ENCODE results near the gene LRMDA. TPM values are rescaled to one million over a fixed set of nuclear protein-coding genes. Genes with fewer than 3 reads are reported as not detected.

LRMDA gene
- total and polyA plus RNA-seq, 2 donors (not counting 3 experiments of a cell fraction or from before 2014, with no cell fraction given): 9.7 to 18.0 TPM

DNA sequence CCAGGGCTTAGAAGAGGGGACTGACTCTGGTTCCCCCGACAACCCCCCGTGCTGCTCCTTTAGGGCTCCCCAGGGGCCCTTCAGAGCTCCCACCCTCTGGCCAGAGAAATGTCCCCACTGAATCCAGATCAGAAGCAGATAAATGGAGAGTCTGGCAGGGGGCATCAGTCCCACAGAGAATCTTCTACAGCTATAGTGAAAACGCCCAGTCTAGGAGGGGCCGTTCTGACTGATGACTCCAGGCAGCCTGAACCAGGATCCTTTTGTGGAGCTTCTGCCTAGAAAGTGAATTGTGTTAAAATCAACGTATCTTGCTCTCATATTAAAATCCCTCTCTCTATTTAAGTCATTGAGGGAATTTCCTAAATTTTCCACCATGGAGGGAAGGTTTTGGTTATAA, 471.4 kb downstream of the LRMDA start:
- Histone ChIP-seq H3K27ac (ENCODE audit: insufficient read depth, low read depth, low read length) (no peak overlapping the region), H3K4me3 (replicated peaks in 1 of 3; ENCODE audit: insufficient read depth in 1 of 3, low read depth in 1 of 3, low read length in 3 of 3) (no peak overlapping the region), H3K27me3 (ENCODE audit: control insufficient read depth in 2 of 2, insufficient read depth in 2 of 2, low read length in 2 of 2) (no peaks in the 10 kb centered on the region), H3K9me1 (replicated peaks; ENCODE audit: control insufficient read depth, extremely low read depth, insufficient read depth, low read length) (no peaks in the 10 kb centered on the region), H3K79me2 (ENCODE audit: control insufficient read depth, insufficient read depth, low read length) (no peaks in the 10 kb centered on the region), H4K20me1 (replicated peaks; ENCODE audit: control insufficient read depth, extremely low read depth, insufficient read depth, low read length) (no peaks in the 10 kb centered on the region), H3K9ac (replicated peaks; ENCODE audit: extremely low read depth, insufficient read depth, low read length) (no peak overlapping the region), H3K4me2 (ENCODE audit: insufficient read depth, low read length) (no peak overlapping the region), H3K36me3 (ENCODE audit: control insufficient read depth in 2 of 2, extremely low read depth in 1 of 2, insufficient read depth in 2 of 2, low read length in 2 of 2) (no peaks in the 10 kb centered on the region), H2AFZ (ENCODE audit: low read depth, low read length) (no peak overlapping the region), H3K4me1 (ENCODE audit: control insufficient read depth, extremely low read depth, insufficient read depth, low read length) (no peaks in the 10 kb centered on the region), H3K9me3 (replicated peaks; ENCODE audit: control insufficient read depth, insufficient read depth, low read length) (no peaks in the 10 kb centered on the region)
- dilution Hi-C loops (cut with MboI; ENCODE audit: extremely low pct_ligation_motif_present, low sequenced_read_pairs): no loop called here
- ChIA-PET CTCF (interaction anchor here (0.7 kb wide), 1 partner anchor 507 kb away, joined by 3 read pairs; no protein-coding TSS in a partner anchor), POLR2A (no interaction called here)
- no TSS peak for BruUV-seq (replicated peaks)
- FAIRE-seq: no peak
- intact Hi-C loops (cut with micrococcal nuclease): no loop called here
- TF ChIP-seq GATA2 (IDR thresholded peaks at IDR 0.05; ENCODE audit: insufficient read depth, insufficient read length, low read depth, low read length): no peak
- TF ChIP-seq, protein P1, sequence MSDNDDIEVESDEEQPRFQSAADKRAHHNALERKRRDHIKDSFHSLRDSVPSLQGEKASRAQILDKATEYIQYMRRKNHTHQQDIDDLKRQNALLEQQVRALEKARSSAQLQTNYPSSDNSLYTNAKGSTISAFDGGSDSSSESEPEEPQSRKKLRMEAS (IDR thresholded peaks at IDR 0.05; ENCODE audit: insufficient read depth, insufficient read length): no peak
- TF ChIP-seq POLR2AphosphoS5 (IDR thresholded peaks at IDR 0.05; ENCODE audit: insufficient read depth, low read depth, low read length): no peak
- TF ChIP-seq MYC (IDR thresholded peaks at IDR 0.05; ENCODE audit: low read depth, low read length): no peak
- TF ChIP-seq POLR2A (IDR thresholded peaks at IDR 0.05; ENCODE audit: low read depth, low read length): no peak
- no peak for TF ChIP-seq FOS (IDR thresholded peaks at IDR 0.05; ENCODE audit: borderline replicate concordance, insufficient read depth, low read length)
- no peak for TF ChIP-seq EZH2 (IDR thresholded peaks at IDR 0.05; ENCODE audit: borderline replicate concordance, low read depth, low read length, severe bottlenecking)
- TF ChIP-seq JUN (IDR thresholded peaks at IDR 0.05; ENCODE audit: borderline replicate concordance, insufficient read depth, insufficient read length, low read depth): no peak
- TF ChIP-seq, protein P2, sequence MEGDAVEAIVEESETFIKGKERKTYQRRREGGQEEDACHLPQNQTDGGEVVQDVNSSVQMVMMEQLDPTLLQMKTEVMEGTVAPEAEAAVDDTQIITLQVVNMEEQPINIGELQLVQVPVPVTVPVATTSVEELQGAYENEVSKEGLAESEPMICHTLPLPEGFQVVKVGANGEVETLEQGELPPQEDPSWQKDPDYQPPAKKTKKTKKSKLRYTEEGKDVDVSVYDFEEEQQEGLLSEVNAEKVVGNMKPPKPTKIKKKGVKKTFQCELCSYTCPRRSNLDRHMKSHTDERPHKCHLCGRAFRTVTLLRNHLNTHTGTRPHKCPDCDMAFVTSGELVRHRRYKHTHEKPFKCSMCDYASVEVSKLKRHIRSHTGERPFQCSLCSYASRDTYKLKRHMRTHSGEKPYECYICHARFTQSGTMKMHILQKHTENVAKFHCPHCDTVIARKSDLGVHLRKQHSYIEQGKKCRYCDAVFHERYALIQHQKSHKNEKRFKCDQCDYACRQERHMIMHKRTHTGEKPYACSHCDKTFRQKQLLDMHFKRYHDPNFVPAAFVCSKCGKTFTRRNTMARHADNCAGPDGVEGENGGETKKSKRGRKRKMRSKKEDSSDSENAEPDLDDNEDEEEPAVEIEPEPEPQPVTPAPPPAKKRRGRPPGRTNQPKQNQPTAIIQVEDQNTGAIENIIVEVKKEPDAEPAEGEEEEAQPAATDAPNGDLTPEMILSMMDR (IDR thresholded peaks at IDR 0.05; ENCODE audit: extremely low read depth in 1 of 2, insufficient read depth in 1 of 2, low read depth in 1 of 2, low read length in 2 of 2): no peak
- no peak for DNase-seq (ENCODE audit: low read depth, low spot score)
